ENCODE measurements around the gene ZBTB5. TPM values are rescaled to one million over a fixed set of nuclear protein-coding genes. Genes with fewer than 3 reads are reported as not detected.
"Not testable (repeated sequence)": the region's sequence is repeated elsewhere in the genome, so short reads cannot be mapped to it uniquely, and the experiment has no call there.

ZBTB5 gene
- total RNA-seq, 1 donor from 2014 or later: 12.7 TPM

DNA sequence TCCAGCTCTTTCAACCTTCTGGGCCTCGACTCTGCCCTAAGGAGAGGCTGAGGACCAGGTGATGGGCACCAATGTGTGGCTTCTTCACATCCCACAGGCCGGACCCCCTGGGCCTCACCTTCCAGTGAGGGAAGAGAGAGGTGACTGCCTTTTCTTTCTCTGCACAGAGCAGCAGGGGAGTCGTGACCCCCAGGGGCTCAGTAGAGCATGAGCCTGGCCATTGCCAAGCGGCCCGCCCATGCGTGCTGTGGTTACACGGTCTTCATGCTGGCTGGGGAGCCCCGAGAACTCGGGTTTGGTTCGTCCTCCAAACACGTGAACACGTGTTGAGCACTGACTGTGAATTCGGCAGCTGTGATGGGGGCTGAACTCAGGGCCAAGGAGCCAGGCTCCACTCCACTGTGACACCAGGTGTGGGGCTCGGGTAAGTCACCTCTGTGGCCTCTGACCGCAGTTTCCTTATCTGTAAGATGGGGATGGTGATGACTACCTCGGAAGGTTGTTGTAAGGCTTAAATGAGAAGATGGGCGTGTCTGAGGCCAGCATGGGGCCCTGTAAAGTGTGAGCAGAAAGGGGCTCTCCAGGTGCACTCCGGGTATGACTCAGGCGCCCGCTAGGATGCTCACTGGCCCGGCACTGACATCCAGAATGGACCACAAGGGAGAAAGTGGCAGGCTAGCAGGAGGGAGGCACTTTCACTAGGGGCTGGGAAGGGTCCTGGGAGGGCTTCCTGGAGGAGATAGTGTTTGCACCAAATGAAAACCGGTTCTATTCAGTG is 56.1 kb downstream of the ZBTB5 start:
- no peak for DNase-seq (ENCODE audit: extremely low read depth, low read depth, low spot score)

DNA sequence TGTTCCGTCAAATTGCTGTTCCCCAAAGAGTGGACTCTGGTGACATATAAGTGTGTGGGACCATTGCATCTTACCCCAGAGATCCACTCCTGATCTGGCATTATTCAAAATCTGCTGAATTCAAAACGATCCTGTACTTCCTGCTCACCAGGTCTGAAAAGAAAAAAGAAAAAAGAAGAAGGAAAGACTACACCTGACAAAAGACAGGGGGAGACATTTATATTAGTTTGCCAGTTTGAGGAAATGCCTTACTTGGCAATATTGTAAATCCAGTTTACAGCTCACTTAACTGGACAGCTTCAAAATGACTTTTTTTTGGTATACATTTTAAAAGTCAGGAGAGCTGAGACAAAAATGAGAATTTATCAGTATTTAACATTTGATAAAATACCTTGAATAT is 57.8 kb downstream of the ZBTB5 start:
- no peak for DNase-seq (ENCODE audit: extremely low read depth, low read depth, low spot score)

- DNase-seq (ENCODE audit: extremely low read depth, low read depth, low spot score): no peak
Observed at GRCh38 chr9:37406603-37407401, 58.4 kb downstream of the ZBTB5 start.

DNA sequence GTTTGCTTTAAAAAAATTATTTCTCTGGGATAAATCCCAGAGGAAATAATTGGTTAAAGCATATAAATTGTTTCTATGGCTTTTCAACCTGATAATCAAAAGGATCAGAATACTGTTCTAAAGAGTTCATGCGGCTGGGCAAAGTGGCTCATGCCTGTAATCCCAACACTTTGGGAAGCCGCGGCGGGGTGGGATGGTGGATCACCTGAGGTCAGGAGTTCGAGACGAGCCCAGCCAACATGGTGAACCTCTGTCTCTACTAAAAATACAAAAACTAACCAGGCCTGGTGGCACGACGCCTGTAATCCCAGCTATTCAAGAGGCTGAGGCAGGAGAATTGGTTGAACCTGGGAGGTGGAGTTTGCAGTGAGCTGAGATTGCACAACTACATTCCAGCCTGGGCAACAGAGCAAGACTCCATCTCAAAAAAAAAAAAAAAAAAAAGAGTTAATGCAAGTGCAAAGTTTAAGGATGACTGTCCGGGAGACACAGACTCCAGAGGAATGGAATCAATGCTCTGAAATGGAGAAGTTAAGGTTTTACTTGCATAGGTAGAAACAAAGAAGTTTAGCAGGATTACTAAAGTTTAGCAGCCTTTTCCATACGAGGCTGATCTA is 59.4 kb downstream of the ZBTB5 start:
- no peak for DNase-seq (ENCODE audit: extremely low read depth, low read depth, low spot score)

- DNase-seq (ENCODE audit: extremely low read depth, low read depth, low spot score): no peak
Observed at GRCh38 chr9:37405350-37405749, 59.9 kb downstream of the ZBTB5 start.

GRCh38 chr9:37404590-37404989 is 60.7 kb downstream of the ZBTB5 start:
- DNase-seq (ENCODE audit: extremely low read depth, low read depth, low spot score): no peak

DNA sequence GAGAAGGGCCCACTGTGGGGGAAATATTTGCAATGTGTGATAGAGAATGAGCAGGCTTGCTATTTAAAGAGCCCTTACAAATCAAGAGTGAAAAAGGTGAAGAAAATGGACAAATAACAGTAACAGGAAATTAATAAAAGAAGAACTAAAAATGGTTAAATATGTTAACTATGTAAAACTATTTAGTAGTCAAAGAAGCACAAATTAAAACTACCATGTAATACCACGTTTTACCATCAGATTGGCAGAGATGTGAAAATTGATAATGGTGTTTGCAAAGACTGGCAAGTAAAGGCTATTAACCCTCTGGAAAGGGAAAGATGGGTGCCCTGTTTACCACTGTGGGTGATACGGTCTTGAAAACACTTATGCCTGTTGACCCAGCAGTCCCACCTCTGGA is 65.9 kb downstream of the ZBTB5 start:
- DNase-seq (ENCODE audit: extremely low read depth, low read depth, low spot score): no peak

DNA sequence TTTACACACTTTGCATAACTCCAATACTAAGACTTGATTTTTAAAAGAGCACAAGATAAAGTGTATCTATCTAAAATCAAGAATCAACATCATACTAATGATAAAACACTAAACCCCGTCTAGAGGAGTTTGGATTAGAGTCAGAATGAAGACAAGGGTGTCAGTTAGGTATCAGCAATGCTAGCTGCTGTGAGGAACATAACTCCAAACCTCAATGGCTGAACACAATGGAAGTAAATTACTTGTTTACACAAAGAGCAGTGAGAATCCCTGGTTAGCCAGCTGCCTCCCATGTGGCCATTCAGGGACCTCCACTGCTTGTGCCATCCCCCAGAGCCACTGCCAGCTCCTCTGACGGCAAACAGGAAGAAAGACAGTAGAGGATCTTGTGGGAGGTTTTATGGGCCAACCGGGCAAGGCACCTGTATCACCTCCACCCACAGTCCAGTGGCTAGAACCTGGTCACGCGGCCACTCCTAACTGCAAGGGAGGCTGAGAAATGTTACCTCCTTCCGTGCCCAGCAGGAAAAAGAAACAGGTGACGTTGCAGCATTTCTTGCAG is 66.7 kb downstream of the ZBTB5 start:
- no peak for DNase-seq (ENCODE audit: extremely low read depth, low read depth, low spot score)

GRCh38 chr9:37397948-37398347 is 67.3 kb downstream of the ZBTB5 start:
- DNase-seq (ENCODE audit: extremely low read depth, low read depth, low spot score): not testable (repeated sequence)

- no peak for DNase-seq (ENCODE audit: extremely low read depth, low read depth, low spot score)
Observed at GRCh38 chr9:37395663-37396062, 69.6 kb downstream of the ZBTB5 start.

DNA sequence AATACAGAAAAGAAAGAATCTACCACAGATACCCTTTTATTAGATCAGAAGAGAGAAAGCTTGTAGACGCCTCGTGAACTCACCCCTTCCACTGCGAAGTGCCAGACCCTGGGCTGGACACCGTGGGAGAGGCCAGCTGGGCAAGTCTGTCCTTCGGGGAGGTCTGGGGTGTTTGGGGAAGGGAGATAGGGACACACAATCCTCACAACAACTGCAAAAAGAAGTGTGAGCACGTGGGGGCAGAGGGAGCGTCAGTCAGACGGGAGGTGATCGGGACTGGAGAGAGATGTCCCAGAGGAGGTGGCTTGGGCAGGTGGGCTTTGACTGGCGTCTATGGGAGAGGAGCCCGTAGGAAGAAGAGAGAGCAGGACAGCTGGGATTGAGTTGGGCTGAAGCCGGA is 70.0 kb downstream of the ZBTB5 start:
- DNase-seq (ENCODE audit: extremely low read depth, low read depth, low spot score): no peak

- no peak for DNase-seq (ENCODE audit: extremely low read depth, low read depth, low spot score)
Observed at GRCh38 chr9:37392272-37392671, 73.0 kb downstream of the ZBTB5 start.

- DNase-seq (ENCODE audit: extremely low read depth, low read depth, low spot score): no peak
Observed at GRCh38 chr9:37390759-37391158, 74.5 kb downstream of the ZBTB5 start.

Other genes with a start within 250 kb of the ZBTB5 start
- 178 and 212 TPM in 2 replicates for gene GRHPR, start 42.8 kb downstream of the ZBTB5 start, total RNA-seq
- gene POLR1E, start 20.5 kb upstream of the ZBTB5 start, total RNA-seq: 12.3 and 14.8 TPM in 2 replicates
- gene FBXO10, start 110.9 kb upstream of the ZBTB5 start, total RNA-seq: 14.1 and 16.0 TPM in 2 replicates
- gene TOMM5, start 127.1 kb upstream of the ZBTB5 start, total RNA-seq: 86.5 and 131 TPM in 2 replicates
- not detected in 2 replicates for gene FRMPD1, start 185.5 kb upstream of the ZBTB5 start, total RNA-seq